T47D (cell line): ENCODE data around the gene RBMS3.

Source experiments
- DNase-seq, 2 experiments: peaks; one replicate each; pipeline versions ENCODE4 v3.0.0 to v3.0.0-alpha.2; 2011 to 2012; ENCODE audit warnings: low read depth in 1 of 2, low spot score in 1 of 2
- JUND ChIP-seq: IDR thresholded peaks from 2 replicates; pipeline ENCODE4 v1.6.1; 2012; ENCODE audit warnings: low read depth
- in situ Hi-C: cut with HindIII; loops from 2 replicates; pipeline ENCODE4 v1.10.0; 2016; ENCODE audit warnings: low sequenced_read_pairs, low pct_unique_long_range_greater_than_20kb

The RBMS3 gene

GRCh38 chr3:29898171-29898965 lies 617.5 kb downstream of the RBMS3 start:
- DNase-seq, result no peak
- no peak for TF ChIP-seq JUND
- in situ Hi-C loops, result no loop called here

GRCh38 chr3:29899021-29899420 lies 618.1 kb downstream of the RBMS3 start:
- no peak for TF ChIP-seq JUND
- in situ Hi-C loops, result no loop called here
- no peak for DNase-seq

DNA sequence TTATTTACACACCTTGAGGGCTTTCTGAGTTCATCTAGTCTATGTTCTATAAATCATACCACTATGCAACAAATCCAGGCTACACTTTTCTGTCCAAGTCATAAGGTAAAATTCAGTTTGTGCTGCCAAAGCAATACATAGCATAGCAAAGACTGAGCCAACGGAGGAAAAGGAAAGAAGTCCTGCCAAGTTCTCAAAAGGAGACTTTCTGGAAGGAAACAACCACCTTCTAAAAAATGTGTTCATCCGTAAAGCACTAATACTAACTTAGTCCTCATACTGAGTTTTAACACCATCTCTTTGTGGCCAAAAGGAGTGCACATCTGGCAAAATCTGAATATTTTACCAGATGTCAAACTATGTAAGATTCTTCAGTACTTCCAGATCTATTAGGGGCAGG lies 620.2 kb downstream of the RBMS3 start:
- in situ Hi-C loops, result no loop called here
- TF ChIP-seq JUND, result no peak
- no peak for DNase-seq

DNA sequence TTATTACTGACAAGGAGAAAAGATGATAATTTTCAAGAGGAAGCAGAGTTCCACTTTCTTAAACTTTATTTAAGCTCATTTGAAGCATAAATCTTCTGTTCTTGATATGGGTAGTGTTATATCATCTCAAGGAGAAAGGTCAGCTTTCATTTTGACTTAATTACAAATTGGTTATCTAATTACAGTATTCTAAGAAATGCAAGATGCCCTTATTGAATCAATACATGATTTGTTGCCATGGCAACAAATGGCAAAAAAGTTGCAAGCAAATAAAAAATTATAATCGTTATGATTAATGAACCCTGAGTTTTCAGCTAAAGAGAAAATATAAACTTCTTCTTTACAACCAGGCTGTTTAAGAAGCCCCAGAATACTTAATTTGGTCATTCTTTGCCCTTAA lies 622.7 kb downstream of the RBMS3 start:
- DNase-seq, result no peak
- in situ Hi-C loops, result no loop called here
- no peak for TF ChIP-seq JUND

- TF ChIP-seq JUND, result no peak
- DNase-seq, result no peak
- in situ Hi-C loops, result no loop called here
Measured at GRCh38 chr3:29906906-29907305, 626.0 kb downstream of the RBMS3 start.

GRCh38 chr3:29912600-29913288 lies 631.9 kb downstream of the RBMS3 start:
- in situ Hi-C loops, result no loop called here
- no peak for DNase-seq
- TF ChIP-seq JUND, result no peak

- in situ Hi-C loops, result no loop called here
- no peak for TF ChIP-seq JUND
- no peak for DNase-seq
Measured at GRCh38 chr3:29914861-29915524, 634.1 kb downstream of the RBMS3 start.

GRCh38 chr3:29919571-29919970 lies 638.7 kb downstream of the RBMS3 start:
- in situ Hi-C loops, result no loop called here
- no peak for DNase-seq
- TF ChIP-seq JUND, result no peak

DNA sequence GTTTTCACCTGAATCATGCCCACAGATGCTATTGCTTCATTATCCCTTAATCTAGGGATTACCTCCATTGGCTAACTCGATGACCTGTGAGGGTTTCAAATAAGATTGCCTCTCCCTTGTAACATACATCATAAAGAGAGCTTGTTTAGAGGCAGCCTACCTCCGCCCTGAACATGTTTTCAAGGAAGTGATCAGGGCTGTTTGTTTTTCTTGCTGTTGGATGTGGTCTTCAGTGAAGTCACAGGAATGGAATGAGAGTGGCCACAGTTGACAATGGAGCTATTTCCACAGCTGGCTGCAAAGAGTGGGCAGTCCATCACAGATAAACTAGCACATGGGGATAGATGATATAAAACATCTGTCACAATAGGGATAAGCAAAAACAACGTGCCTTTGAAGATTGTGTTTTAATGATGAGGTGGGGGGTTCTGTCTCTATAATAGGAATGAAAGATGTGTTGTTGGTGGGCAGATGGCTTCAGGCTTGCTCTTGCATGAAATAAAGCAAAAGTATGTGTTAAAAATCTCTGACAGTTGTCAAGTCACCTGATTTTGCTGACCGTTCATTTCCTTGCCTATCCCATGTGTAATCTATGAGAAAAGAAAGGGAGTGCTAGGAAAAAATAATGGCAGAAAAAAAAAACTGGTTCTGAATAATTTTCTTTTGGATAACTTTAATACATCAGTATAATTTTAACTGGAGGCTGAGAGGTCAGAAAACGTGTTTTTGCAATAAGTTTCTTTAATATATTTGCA lies 642.3 kb downstream of the RBMS3 start:
- in situ Hi-C loops, result no loop called here
- DNase-seq, result no peak
- no peak for TF ChIP-seq JUND

DNA sequence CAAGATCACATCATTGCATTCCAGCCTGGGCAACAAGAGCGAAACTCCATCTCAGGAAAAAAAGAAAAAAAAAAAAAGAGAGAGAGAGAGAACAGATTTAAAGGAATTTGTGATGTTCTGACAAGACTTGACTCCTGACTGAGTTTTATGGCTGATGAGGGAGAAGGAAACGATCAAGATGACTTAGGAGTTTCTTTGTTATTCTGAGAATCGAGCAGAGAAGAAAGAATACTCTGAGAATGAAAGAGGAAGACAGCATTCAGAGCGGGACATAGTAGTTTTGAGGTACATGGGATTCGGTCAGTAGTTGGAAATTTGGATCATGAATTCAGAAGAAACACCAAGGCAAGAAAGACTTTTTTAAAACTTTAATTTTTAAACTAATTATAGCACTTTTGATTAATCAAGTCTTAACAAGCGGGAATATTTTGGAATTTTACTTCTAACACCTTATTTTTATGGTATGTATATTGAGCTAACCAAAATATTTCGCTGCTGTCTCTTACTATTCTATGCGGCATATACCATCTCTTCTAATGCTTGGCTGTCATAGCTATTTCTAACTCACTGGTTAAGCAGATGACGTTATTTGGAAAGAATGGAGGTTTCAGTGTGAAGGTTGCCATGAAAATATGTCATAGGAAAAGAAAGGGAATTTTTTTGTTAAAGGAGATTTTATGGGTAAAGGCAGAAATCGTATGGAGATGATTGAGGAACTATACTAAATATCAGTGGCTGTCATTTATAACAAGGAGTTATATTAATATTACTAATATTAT lies 644.1 kb downstream of the RBMS3 start:
- in situ Hi-C loops, result no loop called here

DNA sequence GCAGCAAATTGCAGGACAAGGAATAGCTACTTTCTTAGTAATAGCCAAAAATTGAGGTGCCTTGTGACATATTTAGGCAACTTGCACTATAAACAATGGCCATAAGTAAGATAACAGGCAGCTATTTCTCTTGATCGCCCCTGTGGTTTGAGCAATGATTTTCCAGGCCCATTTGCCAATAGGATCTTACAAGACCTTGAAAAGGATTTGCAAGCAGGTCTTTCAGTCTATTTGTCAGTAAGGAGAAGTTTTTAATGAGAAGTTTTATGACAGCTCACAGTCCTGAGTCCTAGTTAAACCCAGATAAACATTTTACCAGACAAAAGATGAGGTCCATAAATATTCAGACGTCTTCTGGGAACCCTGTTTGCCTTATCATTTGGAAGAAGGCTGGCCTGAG lies 645.5 kb downstream of the RBMS3 start:
- TF ChIP-seq JUND, result no peak
- no peak for DNase-seq
- in situ Hi-C loops, result no loop called here

More for the DNA sequence above, 644.1 kb downstream of the RBMS3 start:
- DNase-seq, result no peak
- TF ChIP-seq JUND, result no peak
